ENCODE data around the gene ORAI3. TPM values are rescaled to one million over a fixed set of nuclear protein-coding genes. Genes with fewer than 3 reads are reported as not detected.
A peak's percentile ranks its signal among the peaks of the same experiment; 100 is the strongest.

ORAI3 gene
- total and polyA plus RNA-seq, 9 donors = 21.5 to 30.8 (median 25.2) TPM

GRCh38 chr16:30951193-30951592 lies 2.3 kb downstream of the ORAI3 start:
- DNase-seq = no peak
- 18 to 53% (median 35%) methylated on average over 1 of the region's 1 CpG for WGBS, 3 donors
- Histone ChIP-seq H3K27ac (peak overlapping the region in 1 of 2 donors; percentile 87), H3K4me1 (ENCODE audit: insufficient read depth) (peaks cover 10% of the 10 kb centered on the region), H3K4me3 (no peak overlapping the region), H3K36me3 (no peaks in the 10 kb centered on the region), H3K9me3 (no peaks in the 10 kb centered on the region), H3K27me3 (no peaks in the 10 kb centered on the region)
- intact Hi-C loops (cut with DNase I) = loop anchor here in 1 of 4 donors (10.0 kb wide), 1 partner anchor 164 kb away; the partner anchor contains the start of gene KAT8
- no peak for TF ChIP-seq EP300 (IDR thresholded peaks at IDR 0.05)
- no peak for TF ChIP-seq POLR2A (IDR thresholded peaks at IDR 0.05)
- TF ChIP-seq CTCF (IDR thresholded peaks at IDR 0.05) = no peak

- peak overlapping the region in 1 of 2 donors; percentile 26 for H3K27ac ChIP-seq
- peak; percentile 84 to 92 (median 91) for DNase-seq
These were observed 2.9 kb downstream of the ORAI3 start for GRCh38 chr16:30951750-30952149.

GRCh38 chr16:30953111-30953510 lies 4.2 kb downstream of the ORAI3 start:
- 78 to 84% (median 80%) methylated on average over 9 of the region's 9 CpGs for WGBS, 3 donors
- Histone ChIP-seq H3K27me3 (no peaks in the 10 kb centered on the region), H3K4me1 (ENCODE audit: insufficient read depth) (peaks cover 12% of the 10 kb centered on the region), H3K36me3 (no peaks in the 10 kb centered on the region), H3K9me3 (no peaks in the 10 kb centered on the region), H3K4me3 (no peak overlapping the region), H3K27ac (no peak overlapping the region)
- intact Hi-C loops (cut with DNase I) = loop anchor here in 1 of 4 donors (10.0 kb wide), 1 partner anchor 162 kb away; the partner anchor contains the start of gene KAT8
- no peak for TF ChIP-seq POLR2A (IDR thresholded peaks at IDR 0.05)
- no peak for TF ChIP-seq CTCF (IDR thresholded peaks at IDR 0.05)
- TF ChIP-seq EP300 (IDR thresholded peaks at IDR 0.05) = no peak
- DNase-seq = no peak

More at GRCh38 chr16:30951750-30952149, 2.9 kb downstream of the ORAI3 start:
- 5 to 11% (median 6%) methylated on average over 3 of the region's 3 CpGs for WGBS, 3 donors
- H3K4me1 ChIP-seq (ENCODE audit: insufficient read depth) = peaks cover 12% of the 10 kb centered on the region
- no peak for TF ChIP-seq EP300 (IDR thresholded peaks at IDR 0.05)
- no peak for TF ChIP-seq CTCF (IDR thresholded peaks at IDR 0.05)
- no peak for TF ChIP-seq POLR2A (IDR thresholded peaks at IDR 0.05)
- no peaks in the 10 kb centered on the region for H3K36me3 ChIP-seq
- no peaks in the 10 kb centered on the region for H3K9me3 ChIP-seq
- no peak overlapping the region for H3K4me3 ChIP-seq
- no peaks in the 10 kb centered on the region for H3K27me3 ChIP-seq
- intact Hi-C loops (cut with DNase I) = loop anchor here in 1 of 4 donors (10.0 kb wide), 1 partner anchor 163 kb away; the partner anchor contains the start of gene KAT8

- Histone ChIP-seq H3K27me3 (no peaks in the 10 kb centered on the region), H3K36me3 (no peaks in the 10 kb centered on the region), H3K27ac (no peak overlapping the region), H3K4me3 (no peak overlapping the region), H3K9me3 (no peaks in the 10 kb centered on the region), H3K4me1 (ENCODE audit: insufficient read depth) (peaks cover 14% of the 10 kb centered on the region)
- 28 to 34% (median 33%) methylated on average over 15 of the region's 15 CpGs for WGBS, 3 donors
- peak; percentile 52 to 76 (median 63) for DNase-seq
- intact Hi-C loops (cut with DNase I) = loop anchor here in 1 of 4 donors (10.0 kb wide), 1 partner anchor 161 kb away; the partner anchor contains the start of gene KAT8
- TF ChIP-seq POLR2A (IDR thresholded peaks at IDR 0.05) = no peak
- no peak for TF ChIP-seq EP300 (IDR thresholded peaks at IDR 0.05)
- peak; percentile 10 to 45 (median 19) for TF ChIP-seq CTCF (IDR thresholded peaks at IDR 0.05)
These were observed 4.8 kb downstream of the ORAI3 start for GRCh38 chr16:30953511-30954124.
